ENCODE measurements around the gene CD33. TPM values are rescaled to one million over a fixed set of nuclear protein-coding genes. Genes with fewer than 3 reads are reported as not detected.
"Not testable (repeated sequence)": the region's sequence is repeated elsewhere in the genome, so short reads cannot be mapped to it uniquely, and the experiment has no call there.

Gene CD33
- total RNA-seq (0.23 TPM in 1 of 2 replicates, not detected in the other), polyA plus RNA-seq (0.57 TPM in 1 of 2 replicates, not detected in the other)

- not testable (repeated sequence) for H2AFZ ChIP-seq; H4K20me1 ChIP-seq (ENCODE audit: insufficient read depth, poor library complexity, severe bottlenecking); H3K27ac ChIP-seq; H3K9me3 ChIP-seq (ENCODE audit: low read depth); H3K4me3 ChIP-seq; H3K79me2 ChIP-seq; H3K9me2 ChIP-seq (replicated peaks; ENCODE audit: insufficient read depth); H3K4me1 ChIP-seq (ENCODE audit: insufficient read depth); H3K36me3 ChIP-seq (replicated peaks; ENCODE audit: insufficient read depth, low read depth); DNase-seq (ENCODE audit: low spot score); H3K27me3 ChIP-seq; H3K4me2 ChIP-seq
- 90% methylated on average over 11 of the region's 11 CpGs for WGBS (ENCODE audit: low lambda C conversion rate, missing lambda C conversion rate)
Observed at GRCh38 chr19:51224898-51225393, at the start of gene CD33. Gene CD33 (plus strand): TSS chr19:51225080. CDS start chr19:51225119, 39 bp downstream.

DNA sequence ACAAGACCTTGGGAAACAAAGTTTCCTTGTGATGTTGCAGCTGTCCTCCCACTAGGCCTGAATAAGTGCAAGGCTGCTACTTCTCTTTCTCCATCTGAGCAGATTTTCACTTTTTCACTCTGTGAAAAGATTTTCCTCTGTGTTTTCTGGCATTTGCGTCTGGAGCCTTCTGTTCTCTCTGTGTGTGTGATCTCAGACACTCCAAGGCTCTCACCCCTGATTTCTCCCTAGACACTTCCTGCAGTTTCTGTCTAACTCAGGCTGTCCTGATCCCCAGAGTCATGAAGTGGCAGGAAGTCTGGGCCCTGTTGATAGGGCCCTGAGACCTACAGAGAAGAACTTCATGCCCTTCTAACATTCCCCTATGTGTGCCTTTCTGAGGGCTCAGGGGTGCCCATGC, 45.6 kb upstream of the CD33 start:
- H3K79me2 ChIP-seq: no peaks in the 10 kb centered on the region
- H3K9me2 ChIP-seq (replicated peaks; ENCODE audit: insufficient read depth): no peaks in the 10 kb centered on the region
- peaks cover 17% of the 10 kb centered on the region for H3K27me3 ChIP-seq
- no peaks in the 10 kb centered on the region for H4K20me1 ChIP-seq (ENCODE audit: insufficient read depth, poor library complexity, severe bottlenecking)
- H3K4me2 ChIP-seq: no peak overlapping the region
- no peak overlapping the region for H3K4me3 ChIP-seq
- WGBS (ENCODE audit: low lambda C conversion rate, missing lambda C conversion rate): 75% methylated on average over 1 of the region's 1 CpG
- no peaks in the 10 kb centered on the region for H3K9me3 ChIP-seq (ENCODE audit: low read depth)
- no peak overlapping the region for H3K27ac ChIP-seq
- no peaks in the 10 kb centered on the region for H3K4me1 ChIP-seq (ENCODE audit: insufficient read depth)
- no peak for TF ChIP-seq CTCF (IDR thresholded peaks at IDR 0.05; ENCODE audit: poor library complexity)
- TF ChIP-seq EZH2phosphoT487 (IDR thresholded peaks at IDR 0.05; ENCODE audit: low read depth, severe bottlenecking, unreplicated experiment): no peak
- no peak for TF ChIP-seq EZH2 (IDR thresholded peaks at IDR 0.05; ENCODE audit: borderline replicate concordance)
- DNase-seq (ENCODE audit: low spot score): no peak
- H3K36me3 ChIP-seq (replicated peaks; ENCODE audit: insufficient read depth, low read depth): no peaks in the 10 kb centered on the region
- no peak overlapping the region for H2AFZ ChIP-seq

- WGBS (ENCODE audit: low lambda C conversion rate, missing lambda C conversion rate): 97% methylated on average over 34 of the region's 39 CpGs
- Histone ChIP-seq H3K27me3 (peaks cover 10% of the 10 kb centered on the region), H3K4me2 (no peak overlapping the region)
Observed at GRCh38 chr19:51181377-51181912, 43.4 kb upstream of the CD33 start.

More at GRCh38 chr19:51181377-51181912, 43.4 kb upstream of the CD33 start:
- no peaks in the 10 kb centered on the region for H4K20me1 ChIP-seq (ENCODE audit: insufficient read depth, poor library complexity, severe bottlenecking)
- H3K36me3 ChIP-seq (replicated peaks; ENCODE audit: insufficient read depth, low read depth): no peaks in the 10 kb centered on the region
- H3K9me3 ChIP-seq (ENCODE audit: low read depth): no peaks in the 10 kb centered on the region
- no peaks in the 10 kb centered on the region for H3K9me2 ChIP-seq (replicated peaks; ENCODE audit: insufficient read depth)
- H3K4me3 ChIP-seq: no peak overlapping the region
- H3K79me2 ChIP-seq: no peaks in the 10 kb centered on the region
- no peaks in the 10 kb centered on the region for H3K4me1 ChIP-seq (ENCODE audit: insufficient read depth)
- H3K27ac ChIP-seq: no peak overlapping the region
- H2AFZ ChIP-seq: no peak overlapping the region
- DNase-seq (ENCODE audit: low spot score): no peak
- TF ChIP-seq EZH2phosphoT487 (IDR thresholded peaks at IDR 0.05; ENCODE audit: low read depth, severe bottlenecking, unreplicated experiment) (no peak), EZH2 (IDR thresholded peaks at IDR 0.05; ENCODE audit: borderline replicate concordance) (no peak), CTCF (IDR thresholded peaks at IDR 0.05; ENCODE audit: poor library complexity) (no peak)

All from hepatocyte (in vitro differentiated cells).